Upper lobe of right lung (tissue), 1 donor: ENCODE data around the gene RYR1. TPM values are rescaled to one million over a fixed set of nuclear protein-coding genes. Genes with fewer than 3 reads are reported as not detected.

Experiments used
- ATAC-seq: fragments of 200-7000 bp; cut with Tn5 transposase; one replicate; pipeline ENCODE4 v1.9.1; 2020; ENCODE audit warnings: mild to moderate bottlenecking, moderate library complexity
- DNase-seq: peaks from one replicate; pipeline ENCODE4 v3.0.0-alpha.2; 2020
- H3K27ac ChIP-seq: fragments of 200-600 bp; one replicate; pipeline ENCODE4 v1.8.0; 2022
- H3K27me3 ChIP-seq: fragments of 200-600 bp; one replicate; pipeline ENCODE4 v1.8.0; 2022; ENCODE audit warnings: mild to moderate bottlenecking
- H3K36me3 ChIP-seq: fragments of 200-600 bp; one replicate; pipeline ENCODE4 v1.8.0; 2022
- H3K4me1 ChIP-seq: fragments of 200-600 bp; one replicate; pipeline ENCODE4 v1.8.0; 2022
- H3K4me3 ChIP-seq: fragments of 200-600 bp; one replicate; pipeline ENCODE4 v1.8.0; 2022; ENCODE audit warnings: mild to moderate bottlenecking
- H3K9me3 ChIP-seq: fragments of 200-600 bp; one replicate; pipeline ENCODE4 v1.8.0; 2022
- CTCF ChIP-seq: fragments of 200-600 bp; IDR thresholded peaks from one replicate; pipeline ENCODE4 v1.8.0; 2022; ENCODE audit warnings: antibody characterized with exemption
- intact Hi-C: fragments of 100-400 bp; cut with DNase I; formaldehyde crosslinking; loops from one replicate; pipeline ENCODE4 v1.11.0; 2022
- total RNA-seq: library from RNA; stranded (reverse); fragmentation: NEBNext Ultra II Directional; extraction: Animal tissue kit (Norgen Biotek cat#: 25700); gene quantifications from one replicate; pipeline ENCODE4 v1.2.1, GENCODE V29; 2021
- donor health status: DM: no; HTN: yes; CAD: no; lungs with severe emphysema.

Gene RYR1
- total RNA-seq, 1 donor from 2014 or later = 6.5 TPM

- Histone ChIP-seq H3K4me3 (no peak overlapping the region), H3K36me3 (peaks cover 27% of the 10 kb centered on the region), H3K27me3 (no peaks in the 10 kb centered on the region), H3K9me3 (no peaks in the 10 kb centered on the region), H3K27ac (no peak overlapping the region), H3K4me1 (peaks cover 25% of the 10 kb centered on the region)
- intact Hi-C loops = no loop called here
- no peak for DNase-seq
- TF ChIP-seq CTCF = no peak
- ATAC-seq = no peak
Observed at GRCh38 chr19:38386300-38386970, 47.1 kb upstream of the RYR1 start.

- DNase-seq (no peak), ATAC-seq (peak; percentile 0)
- Histone ChIP-seq H3K27ac (no peak overlapping the region), H3K4me1 (peaks cover 25% of the 10 kb centered on the region), H3K9me3 (no peaks in the 10 kb centered on the region), H3K36me3 (peaks cover 21% of the 10 kb centered on the region), H3K4me3 (peak overlapping the region; percentile 60), H3K27me3 (no peaks in the 10 kb centered on the region)
- intact Hi-C loops = no loop called here
- TF ChIP-seq CTCF = no peak
Observed at GRCh38 chr19:38386971-38387549, 46.4 kb upstream of the RYR1 start.

- Histone ChIP-seq H3K36me3 (peaks cover 14% of the 10 kb centered on the region), H3K4me3 (peak within 1 kb of the TSS; percentile 60), H3K9me3 (no peaks in the 10 kb centered on the region), H3K4me1 (peaks cover 25% of the 10 kb centered on the region), H3K27ac (no peak within 1 kb of the TSS), H3K27me3 (no peaks in the 10 kb centered on the region)
- ATAC-seq (peak; percentile 90), DNase-seq (peak; percentile 94)
- intact Hi-C loops = no loop called here
- TF ChIP-seq CTCF = no peak
Observed at GRCh38 chr19:38387550-38388348, 45.7 kb upstream of the RYR1 start, which contains the start of gene GGN. Gene GGN (minus strand): TSS chr19:38388034. CDS start chr19:38387261, 773 bp downstream.

GRCh38 chr19:38388349-38389100 is 45.0 kb upstream of the RYR1 start, which contains the start of gene SPRED3:
Gene SPRED3 (plus strand): TSS chr19:38388697. CDS start chr19:38390303, 1,606 bp downstream.
- Histone ChIP-seq H3K4me3 (peak within 1 kb of the TSS; percentile 60), H3K27me3 (no peaks in the 10 kb centered on the region), H3K9me3 (no peaks in the 10 kb centered on the region), H3K36me3 (peaks cover 6% of the 10 kb centered on the region), H3K27ac (no peak within 1 kb of the TSS), H3K4me1 (peaks cover 25% of the 10 kb centered on the region)
- DNase-seq (no peak), ATAC-seq (no peak)
- no peak for TF ChIP-seq CTCF
- intact Hi-C loops = no loop called here
